Measurements from ENCODE around the gene LSP1. TPM values are rescaled to one million over a fixed set of nuclear protein-coding genes. Genes with fewer than 3 reads are reported as not detected.

The LSP1 gene
- total RNA-seq, 3 donors from 2014 or later (not counting 1 experiment from before 2014, with no cell fraction given): 487 to 595 (median 536) TPM

DNA sequence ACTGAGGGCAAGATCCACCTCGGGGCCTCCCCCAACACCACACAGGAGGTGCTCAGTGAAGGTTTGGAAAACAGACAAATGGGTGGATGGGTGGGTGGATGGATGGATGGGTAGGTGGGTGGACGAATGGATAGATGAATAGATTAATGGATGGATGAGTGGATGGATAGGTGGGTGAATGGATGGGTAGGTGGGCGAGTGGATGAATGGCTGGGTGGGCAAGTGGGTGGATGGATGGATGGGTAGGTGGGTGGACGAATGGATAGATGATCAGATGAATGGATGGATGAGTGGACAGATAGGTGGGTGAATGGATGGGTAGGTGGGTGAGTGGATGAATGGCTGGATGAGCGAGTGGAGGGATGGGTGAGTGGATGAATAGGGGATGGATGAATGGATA lies 39.7 kb downstream of the LSP1 start:
- Histone ChIP-seq H3K27me3 (ENCODE audit: control insufficient read depth, insufficient read depth, low read length) (no peaks in the 10 kb centered on the region), H3K27ac (ENCODE audit: low read length) (no peak overlapping the region), H3K4me1 (ENCODE audit: control insufficient read depth, insufficient read depth, low read length) (peaks cover 51% of the 10 kb centered on the region), H3K9me3 (ENCODE audit: control insufficient read depth, insufficient read depth, low read length) (no peaks in the 10 kb centered on the region), H3K36me3 (ENCODE audit: control insufficient read depth, insufficient read depth, low read length) (peaks cover 7% of the 10 kb centered on the region), H3K4me3 (ENCODE audit: low read length) (no peak overlapping the region)
- Mint-ChIP-seq H3K27ac (peak overlapping the region in 1 of 2 donors; percentile 45), H3K4me1 (peaks cover 24 to 64% of the 10 kb centered on the region in 2 donors), H3K4me3 (peak overlapping the region; percentile 62), H3K9me3 (peaks cover 0 to 8% of the 10 kb centered on the region in 2 donors), H3K36me3 (no peaks in the 10 kb centered on the region), H3K27me3 (ENCODE audit: low read depth in 2 of 2) (peaks cover 6 to 17% of the 10 kb centered on the region in 2 donors)
- WGBS (ENCODE audit: insufficient coverage): 86% methylated on average over 4 of the region's 5 CpGs
- DNase-seq (no peak), ATAC-seq (no peak)
- intact Hi-C loops (cut with micrococcal nuclease): no loop called here
- TF ChIP-seq, protein P1, sequence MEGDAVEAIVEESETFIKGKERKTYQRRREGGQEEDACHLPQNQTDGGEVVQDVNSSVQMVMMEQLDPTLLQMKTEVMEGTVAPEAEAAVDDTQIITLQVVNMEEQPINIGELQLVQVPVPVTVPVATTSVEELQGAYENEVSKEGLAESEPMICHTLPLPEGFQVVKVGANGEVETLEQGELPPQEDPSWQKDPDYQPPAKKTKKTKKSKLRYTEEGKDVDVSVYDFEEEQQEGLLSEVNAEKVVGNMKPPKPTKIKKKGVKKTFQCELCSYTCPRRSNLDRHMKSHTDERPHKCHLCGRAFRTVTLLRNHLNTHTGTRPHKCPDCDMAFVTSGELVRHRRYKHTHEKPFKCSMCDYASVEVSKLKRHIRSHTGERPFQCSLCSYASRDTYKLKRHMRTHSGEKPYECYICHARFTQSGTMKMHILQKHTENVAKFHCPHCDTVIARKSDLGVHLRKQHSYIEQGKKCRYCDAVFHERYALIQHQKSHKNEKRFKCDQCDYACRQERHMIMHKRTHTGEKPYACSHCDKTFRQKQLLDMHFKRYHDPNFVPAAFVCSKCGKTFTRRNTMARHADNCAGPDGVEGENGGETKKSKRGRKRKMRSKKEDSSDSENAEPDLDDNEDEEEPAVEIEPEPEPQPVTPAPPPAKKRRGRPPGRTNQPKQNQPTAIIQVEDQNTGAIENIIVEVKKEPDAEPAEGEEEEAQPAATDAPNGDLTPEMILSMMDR (IDR thresholded peaks at IDR 0.05): no peak

DNA sequence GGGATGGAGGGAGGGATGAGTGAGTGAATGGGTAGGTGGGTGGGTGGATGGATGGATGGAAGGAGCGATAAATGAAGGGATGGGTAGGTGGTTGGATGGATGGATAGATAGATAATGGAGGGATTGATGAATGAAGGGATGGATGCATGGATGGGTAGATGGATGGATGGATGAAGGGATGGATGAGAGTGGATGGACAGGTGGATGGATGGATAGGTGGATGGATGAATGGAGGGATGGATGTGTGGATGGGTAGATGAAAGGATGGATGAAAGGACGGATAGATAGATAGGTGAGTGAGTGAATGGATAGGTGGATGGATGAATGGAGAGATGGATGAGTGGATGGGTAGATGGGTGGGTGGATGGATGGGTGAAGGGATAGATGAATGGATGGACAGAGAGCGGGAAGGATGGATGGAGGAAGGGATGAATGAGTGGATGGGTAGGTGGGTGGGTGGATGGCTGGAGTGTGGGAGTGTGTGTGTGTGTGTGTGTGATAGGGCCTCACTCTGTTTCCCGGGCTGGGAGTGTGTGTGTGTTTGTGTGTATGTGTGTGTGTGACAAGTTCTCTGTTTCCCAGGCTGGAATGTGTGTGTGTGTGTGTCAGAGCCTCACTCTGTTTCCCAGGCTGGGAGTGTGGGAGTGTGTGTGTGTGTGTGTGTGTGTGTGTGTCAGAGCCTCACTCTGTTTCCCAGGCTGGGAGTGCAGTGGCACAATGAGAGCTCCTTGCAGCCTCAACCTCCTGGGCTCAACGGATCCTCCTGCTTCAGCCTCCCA lies 40.9 kb downstream of the LSP1 start:
- Mint-ChIP-seq H3K27me3 (ENCODE audit: low read depth in 2 of 2) (peaks cover 11 to 23% of the 10 kb centered on the region in 2 donors), H3K36me3 (no peaks in the 10 kb centered on the region), H3K9me3 (peaks cover 0 to 8% of the 10 kb centered on the region in 2 donors), H3K4me1 (peaks cover 16 to 52% of the 10 kb centered on the region in 2 donors), H3K27ac (no peak overlapping the region), H3K4me3 (no peak overlapping the region)
- no peaks in the 10 kb centered on the region for H3K36me3 ChIP-seq (ENCODE audit: control insufficient read depth, insufficient read depth, low read length)
- intact Hi-C loops (cut with micrococcal nuclease): no loop called here
- H3K4me1 ChIP-seq (ENCODE audit: control insufficient read depth, insufficient read depth, low read length): peaks cover 38% of the 10 kb centered on the region
- TF ChIP-seq, protein P1 (IDR thresholded peaks at IDR 0.05): no peak
- H3K27ac ChIP-seq (ENCODE audit: low read length): no peak overlapping the region
- ATAC-seq (no peak), DNase-seq (no peak)
- H3K27me3 ChIP-seq (ENCODE audit: control insufficient read depth, insufficient read depth, low read length): no peaks in the 10 kb centered on the region
- WGBS (ENCODE audit: insufficient coverage): 95% methylated on average over 5 of the region's 5 CpGs
- no peaks in the 10 kb centered on the region for H3K9me3 ChIP-seq (ENCODE audit: control insufficient read depth, insufficient read depth, low read length)
- no peak overlapping the region for H3K4me3 ChIP-seq (ENCODE audit: low read length)

DNA sequence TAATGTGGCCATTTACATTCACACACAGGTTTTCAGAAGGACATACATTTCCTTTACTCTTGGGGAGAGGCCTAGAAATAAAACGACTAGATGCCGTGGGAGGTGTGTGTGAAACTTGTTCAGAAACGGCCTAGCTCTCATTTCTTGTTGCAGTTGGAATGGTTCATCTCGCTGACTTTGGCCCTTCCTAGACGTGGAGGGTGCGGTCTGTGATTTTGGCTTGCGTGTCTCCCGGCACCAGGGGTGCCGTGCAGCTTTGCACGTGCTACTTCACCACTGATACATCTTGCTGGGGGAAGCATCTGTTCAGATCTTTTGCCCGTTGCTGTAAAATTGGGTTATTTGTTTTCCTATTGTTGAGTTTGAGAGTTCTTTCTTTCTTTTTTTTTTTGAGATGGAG lies 41.9 kb downstream of the LSP1 start:
- TF ChIP-seq, protein P1 (IDR thresholded peaks at IDR 0.05): no peak
- DNase-seq (no peak), ATAC-seq (no peak)
- intact Hi-C loops (cut with micrococcal nuclease): no loop called here
- Histone ChIP-seq H3K4me3 (ENCODE audit: low read length) (no peak overlapping the region), H3K9me3 (ENCODE audit: control insufficient read depth, insufficient read depth, low read length) (no peaks in the 10 kb centered on the region), H3K36me3 (ENCODE audit: control insufficient read depth, insufficient read depth, low read length) (no peaks in the 10 kb centered on the region), H3K27ac (ENCODE audit: low read length) (no peak overlapping the region), H3K4me1 (ENCODE audit: control insufficient read depth, insufficient read depth, low read length) (peaks cover 29% of the 10 kb centered on the region), H3K27me3 (ENCODE audit: control insufficient read depth, insufficient read depth, low read length) (peaks cover 4% of the 10 kb centered on the region)
- Mint-ChIP-seq H3K4me1 (peaks cover 11 to 42% of the 10 kb centered on the region in 2 donors), H3K36me3 (no peaks in the 10 kb centered on the region), H3K9me3 (peaks cover 0 to 8% of the 10 kb centered on the region in 2 donors), H3K4me3 (no peak overlapping the region), H3K27me3 (ENCODE audit: low read depth in 2 of 2) (peaks cover 11 to 23% of the 10 kb centered on the region in 2 donors), H3K27ac (no peak overlapping the region)
- WGBS (ENCODE audit: insufficient coverage): 86% methylated on average over 11 of the region's 11 CpGs
